HepG2 (cell line): ENCODE data around the gene ZBTB1. TPM values are rescaled to one million over a fixed set of nuclear protein-coding genes. Genes with fewer than 3 reads are reported as not detected.

ENCODE experiments used
- CHCHD3 ChIP-seq: sonication (generic); formaldehyde crosslinking; IDR thresholded peaks from 2 replicates; pipeline ENCODE4 v1.8.0; 2022; ENCODE audit warnings: mild to moderate bottlenecking, missing genetic modification reagents, moderate library complexity
- CREB1 ChIP-seq, 2 experiments: fragments of 450-650 bp in 1 of 2; IDR thresholded peaks; 2 replicates each; pipeline ENCODE4 v1.6.1; 2016 to 2017; ENCODE audit warnings: control low read depth in 1 of 2, mild to moderate bottlenecking in 1 of 2, missing compliant biosample characterization in 1 of 2, missing genetic modification characterization in 1 of 2
- DNMT1 ChIP-seq: sonication (generic); formaldehyde crosslinking; IDR thresholded peaks from 2 replicates; pipeline ENCODE4 v1.5.1; 2020; ENCODE audit warnings: mild to moderate bottlenecking, missing genetic modification reagents
- FOXK2 ChIP-seq: fragments of 450-650 bp; IDR thresholded peaks from 2 replicates; pipeline ENCODE4 v1.6.1; 2016
- KLF13 ChIP-seq: sonication (generic); formaldehyde crosslinking; IDR thresholded peaks from 2 replicates; pipeline ENCODE4 v1.4.0; 2020; ENCODE audit warnings: mild to moderate bottlenecking, missing genetic modification reagents
- MAFG ChIP-seq: sonication (generic); formaldehyde crosslinking; IDR thresholded peaks from 2 replicates; pipeline ENCODE4 v1.5.1; 2020; ENCODE audit warnings: mild to moderate bottlenecking, missing genetic modification reagents
- NFE2L2 ChIP-seq: fragments of 150-350 bp; IDR thresholded peaks from 2 replicates; pipeline ENCODE4 v1.6.1; 2014; ENCODE audit warnings: low read length
- NR2C2 ChIP-seq: sonication (generic); formaldehyde crosslinking; IDR thresholded peaks from 2 replicates; pipeline ENCODE4 v1.4.0; 2020; ENCODE audit warnings: missing genetic modification reagents, mild to moderate bottlenecking, moderate library complexity, borderline replicate concordance
- PHB2 ChIP-seq: fragments of 450-650 bp; IDR thresholded peaks from 2 replicates; pipeline ENCODE4 v1.6.1; 2018; ENCODE audit not compliant: partially characterized antibody
- RFX1 ChIP-seq: fragments of 450-650 bp; IDR thresholded peaks from 2 replicates; pipeline ENCODE4 v1.6.1; 2017
- SRSF9 ChIP-seq: fragments of 200-400 bp; formaldehyde crosslinking; IDR thresholded peaks from 2 replicates; pipeline ENCODE4 v1.6.1; 2018; ENCODE audit warnings: borderline replicate concordance, mild to moderate bottlenecking, low read depth, low read length; ENCODE audit not compliant: insufficient read depth, poor library complexity, severe bottlenecking
- ZNF136 ChIP-seq: sonication (generic); formaldehyde crosslinking; IDR thresholded peaks from 2 replicates; pipeline ENCODE4 v1.8.1; 2022; ENCODE audit warnings: low read depth, mild to moderate bottlenecking, moderate library complexity, missing genetic modification reagents
- ZNF44 ChIP-seq: sonication (generic); formaldehyde crosslinking; IDR thresholded peaks from 2 replicates; pipeline ENCODE4 v1.5.1; 2020; ENCODE audit warnings: mild to moderate bottlenecking, missing genetic modification reagents
- ZNF484 ChIP-seq: sonication (generic); formaldehyde crosslinking; IDR thresholded peaks from 2 replicates; pipeline ENCODE4 v1.5.1; 2020; ENCODE audit warnings: mild to moderate bottlenecking, low read depth, missing genetic modification reagents, borderline replicate concordance
- ZNF749 ChIP-seq: sonication (generic); formaldehyde crosslinking; IDR thresholded peaks from 2 replicates; pipeline ENCODE4 v1.8.0; 2022; ENCODE audit warnings: mild to moderate bottlenecking, missing genetic modification reagents, moderate library complexity, borderline replicate concordance
- polyA plus RNA-seq, 8 experiments: library from polyadenylated mRNA; depleted of rRNA in 3 of 8; stranded (reverse) in 7 of 8; unstranded in 1 of 8; fragments of >200 nt; fragmentation: Illumina TruSeq in 4 of 8; extraction: Trizol in 4 of 8; gene quantifications; 2 replicates each; pipeline versions ENCODE4 v1.2.1 to v1.2.3, GENCODE V29; 2011 to 2016; ENCODE audit warnings: low read depth in 4 of 8, missing spikeins in 1 of 8, mixed read lengths in 1 of 8; ENCODE audit not compliant: insufficient read depth in 1 of 8
- total RNA-seq, 5 experiments: library from RNA; depleted of rRNA; stranded (reverse); fragments of >200 nt; fragmentation: Illumina TruSeq; extraction: Trizol; gene quantifications; 2 replicates each; pipeline ENCODE4 v1.2.3, GENCODE V29; 2016; ENCODE audit warnings: low read depth in 1 of 5
- TF ChIP-seq, protein P1 (sequence below): sonication (generic); formaldehyde crosslinking; IDR thresholded peaks from 2 replicates; pipeline ENCODE4 v1.4.0; 2020; ENCODE audit warnings: mild to moderate bottlenecking, missing genetic modification reagents, borderline replicate concordance
- TF ChIP-seq, protein P2 (sequence below): sonication (generic); formaldehyde crosslinking; IDR thresholded peaks from 2 replicates; pipeline ENCODE4 v1.4.0; 2020; ENCODE audit warnings: missing genetic modification reagents
- TF ChIP-seq, protein P3 (sequence below): IDR thresholded peaks from 2 replicates; pipeline ENCODE4 v1.6.1; 2012; ENCODE audit warnings: low read depth, low read length, improper control_type of control experiment
- TF ChIP-seq, protein P4 (sequence below): sonication (generic); formaldehyde crosslinking; IDR thresholded peaks from 2 replicates; pipeline ENCODE4 v1.4.0; 2020; ENCODE audit warnings: missing genetic modification reagents, borderline replicate concordance

ZBTB1 gene
- total and polyA plus RNA-seq, 2 of the 13 experiments (the other 11 are each of a cell fraction or from before 2014, with no cell fraction given) = 18.8 to 22.6 TPM

DNA sequence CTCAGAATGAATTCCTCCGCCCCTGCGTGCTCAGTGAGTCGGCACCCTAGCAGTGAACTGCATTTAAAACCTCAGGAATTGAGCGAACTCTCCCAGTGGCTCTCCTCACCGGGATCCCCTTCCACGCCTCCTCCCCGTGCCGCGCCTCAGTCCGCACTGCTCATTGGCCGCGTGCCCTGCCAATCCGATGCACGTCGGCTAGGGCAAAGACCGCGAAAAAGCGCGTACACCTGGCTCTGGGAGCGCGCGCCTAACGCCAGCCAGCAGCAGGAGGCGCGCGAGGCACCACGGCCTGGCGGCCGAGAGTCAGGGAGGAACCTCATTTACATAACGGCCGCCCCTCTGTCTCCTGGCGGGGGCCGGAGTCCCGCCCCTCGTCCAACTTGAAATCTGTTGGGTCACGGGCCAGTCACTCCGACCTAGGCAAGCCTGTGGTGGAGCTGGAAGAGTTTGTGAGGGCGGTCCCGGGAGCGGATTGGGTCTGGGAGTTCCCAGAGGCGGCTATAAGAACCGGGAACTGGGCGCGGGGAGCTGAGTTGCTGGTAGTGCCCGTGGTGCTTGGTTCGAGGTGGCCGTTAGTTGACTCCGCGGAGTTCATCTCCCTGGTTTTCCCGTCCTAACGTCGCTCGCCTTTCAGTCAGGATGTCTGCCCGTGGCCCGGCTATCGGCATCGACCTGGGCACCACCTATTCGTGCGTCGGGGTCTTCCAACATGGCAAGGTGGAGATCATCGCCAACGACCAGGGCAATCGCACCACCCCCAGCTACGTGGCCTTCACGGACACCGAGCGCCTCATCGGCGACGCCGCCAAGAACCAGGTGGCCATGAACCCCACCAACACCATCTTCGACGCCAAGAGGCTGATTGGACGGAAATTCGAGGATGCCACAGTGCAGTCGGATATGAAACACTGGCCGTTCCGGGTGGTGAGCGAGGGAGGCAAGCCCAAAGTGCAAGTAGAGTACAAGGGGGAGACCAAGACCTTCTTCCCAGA, 35.9 kb downstream of the ZBTB1 start, which contains the start of gene HSPA2 (continued):
- TF ChIP-seq, protein P1, sequence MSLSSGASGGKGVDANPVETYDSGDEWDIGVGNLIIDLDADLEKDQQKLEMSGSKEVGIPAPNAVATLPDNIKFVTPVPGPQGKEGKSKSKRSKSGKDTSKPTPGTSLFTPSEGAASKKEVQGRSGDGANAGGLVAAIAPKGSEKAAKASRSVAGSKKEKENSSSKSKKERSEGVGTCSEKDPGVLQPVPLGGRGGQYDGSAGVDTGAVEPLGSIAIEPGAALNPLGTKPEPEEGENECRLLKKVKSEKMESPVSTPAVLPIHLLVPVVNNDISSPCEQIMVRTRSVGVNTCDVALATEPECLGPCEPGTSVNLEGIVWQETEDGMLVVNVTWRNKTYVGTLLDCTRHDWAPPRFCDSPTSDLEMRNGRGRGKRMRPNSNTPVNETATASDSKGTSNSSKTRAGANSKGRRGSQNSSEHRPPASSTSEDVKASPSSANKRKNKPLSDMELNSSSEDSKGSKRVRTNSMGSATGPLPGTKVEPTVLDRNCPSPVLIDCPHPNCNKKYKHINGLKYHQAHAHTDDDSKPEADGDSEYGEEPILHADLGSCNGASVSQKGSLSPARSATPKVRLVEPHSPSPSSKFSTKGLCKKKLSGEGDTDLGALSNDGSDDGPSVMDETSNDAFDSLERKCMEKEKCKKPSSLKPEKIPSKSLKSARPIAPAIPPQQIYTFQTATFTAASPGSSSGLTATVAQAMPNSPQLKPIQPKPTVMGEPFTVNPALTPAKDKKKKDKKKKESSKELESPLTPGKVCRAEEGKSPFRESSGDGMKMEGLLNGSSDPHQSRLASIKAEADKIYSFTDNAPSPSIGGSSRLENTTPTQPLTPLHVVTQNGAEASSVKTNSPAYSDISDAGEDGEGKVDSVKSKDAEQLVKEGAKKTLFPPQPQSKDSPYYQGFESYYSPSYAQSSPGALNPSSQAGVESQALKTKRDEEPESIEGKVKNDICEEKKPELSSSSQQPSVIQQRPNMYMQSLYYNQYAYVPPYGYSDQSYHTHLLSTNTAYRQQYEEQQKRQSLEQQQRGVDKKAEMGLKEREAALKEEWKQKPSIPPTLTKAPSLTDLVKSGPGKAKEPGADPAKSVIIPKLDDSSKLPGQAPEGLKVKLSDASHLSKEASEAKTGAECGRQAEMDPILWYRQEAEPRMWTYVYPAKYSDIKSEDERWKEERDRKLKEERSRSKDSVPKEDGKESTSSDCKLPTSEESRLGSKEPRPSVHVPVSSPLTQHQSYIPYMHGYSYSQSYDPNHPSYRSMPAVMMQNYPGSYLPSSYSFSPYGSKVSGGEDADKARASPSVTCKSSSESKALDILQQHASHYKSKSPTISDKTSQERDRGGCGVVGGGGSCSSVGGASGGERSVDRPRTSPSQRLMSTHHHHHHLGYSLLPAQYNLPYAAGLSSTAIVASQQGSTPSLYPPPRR = peak; percentile 38; the same call in 1 of the 2 replicates
- TF ChIP-seq NFE2L2 (no peak), FOXK2 (no peak), PHB2 (no peak), RFX1 (no peak), CREB1 (IDR thresholded peaks at IDR 0.05) (peak; percentile 88), CREB1 (CRISPR knock-in tag; IDR thresholded peaks at IDR 0.05) (peak; percentile 93), CHCHD3 (CRISPR knock-in tag) (no peak), ZNF484 (no peak), MAFG (no peak), DNMT1 (CRISPR knock-in tag) (peak; percentile 32; the same call in 1 of the 2 replicates), ZNF749 (CRISPR knock-in tag) (no peak), KLF13 (CRISPR knock-in tag) (no peak), ZNF136 (CRISPR knock-in tag) (no peak), SRSF9 (no peak), ZNF44 (CRISPR knock-in tag) (no peak), NR2C2 (peak; percentile 32; the same call in 1 of the 2 replicates)
- TF ChIP-seq, protein P2, sequence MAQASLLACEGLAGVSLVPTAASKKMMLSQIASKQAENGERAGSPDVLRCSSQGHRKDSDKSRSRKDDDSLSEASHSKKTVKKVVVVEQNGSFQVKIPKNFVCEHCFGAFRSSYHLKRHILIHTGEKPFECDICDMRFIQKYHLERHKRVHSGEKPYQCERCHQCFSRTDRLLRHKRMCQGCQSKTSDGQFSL (CRISPR knock-in tag) = no peak
- TF ChIP-seq, protein P3, sequence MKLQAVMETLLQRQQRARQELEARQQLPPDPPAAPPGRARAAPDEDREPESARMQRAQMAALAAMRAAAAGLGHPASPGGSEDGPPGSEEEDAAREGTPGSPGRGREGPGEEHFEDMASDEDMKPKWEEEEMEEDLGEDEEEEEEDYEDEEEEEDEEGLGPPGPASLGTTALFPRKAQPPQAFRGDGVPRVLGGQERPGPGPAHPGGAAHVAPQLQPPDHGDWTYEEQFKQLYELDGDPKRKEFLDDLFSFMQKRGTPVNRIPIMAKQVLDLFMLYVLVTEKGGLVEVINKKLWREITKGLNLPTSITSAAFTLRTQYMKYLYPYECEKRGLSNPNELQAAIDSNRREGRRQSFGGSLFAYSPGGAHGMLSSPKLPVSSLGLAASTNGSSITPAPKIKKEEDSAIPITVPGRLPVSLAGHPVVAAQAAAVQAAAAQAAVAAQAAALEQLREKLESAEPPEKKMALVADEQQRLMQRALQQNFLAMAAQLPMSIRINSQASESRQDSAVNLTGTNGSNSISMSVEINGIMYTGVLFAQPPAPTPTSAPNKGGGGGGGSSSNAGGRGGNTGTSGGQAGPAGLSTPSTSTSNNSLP = no peak
- TF ChIP-seq, protein P4, sequence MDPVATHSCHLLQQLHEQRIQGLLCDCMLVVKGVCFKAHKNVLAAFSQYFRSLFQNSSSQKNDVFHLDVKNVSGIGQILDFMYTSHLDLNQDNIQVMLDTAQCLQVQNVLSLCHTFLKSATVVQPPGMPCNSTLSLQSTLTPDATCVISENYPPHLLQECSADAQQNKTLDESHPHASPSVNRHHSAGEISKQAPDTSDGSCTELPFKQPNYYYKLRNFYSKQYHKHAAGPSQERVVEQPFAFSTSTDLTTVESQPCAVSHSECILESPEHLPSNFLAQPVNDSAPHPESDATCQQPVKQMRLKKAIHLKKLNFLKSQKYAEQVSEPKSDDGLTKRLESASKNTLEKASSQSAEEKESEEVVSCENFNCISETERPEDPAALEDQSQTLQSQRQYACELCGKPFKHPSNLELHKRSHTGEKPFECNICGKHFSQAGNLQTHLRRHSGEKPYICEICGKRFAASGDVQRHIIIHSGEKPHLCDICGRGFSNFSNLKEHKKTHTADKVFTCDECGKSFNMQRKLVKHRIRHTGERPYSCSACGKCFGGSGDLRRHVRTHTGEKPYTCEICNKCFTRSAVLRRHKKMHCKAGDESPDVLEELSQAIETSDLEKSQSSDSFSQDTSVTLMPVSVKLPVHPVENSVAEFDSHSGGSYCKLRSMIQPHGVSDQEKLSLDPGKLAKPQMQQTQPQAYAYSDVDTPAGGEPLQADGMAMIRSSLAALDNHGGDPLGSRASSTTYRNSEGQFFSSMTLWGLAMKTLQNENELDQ (CRISPR knock-in tag) = no peak
